IMR-90 (cell line): Measurements from ENCODE around the gene ACP1. TPM values are rescaled to one million over a fixed set of nuclear protein-coding genes. Genes with fewer than 3 reads are reported as not detected.

ENCODE experiments used
- ATAC-seq: fragments of 200-7000 bp; cut with Tn5 transposase; 2 replicates; pipeline ENCODE4 v1.9.1; 2020; ENCODE audit warnings: low read depth, mild to moderate bottlenecking, moderate library complexity
- BruUV-seq: library from RNA; stranded (reverse); fragments of 400-500 nt; replicated peaks from 2 replicates; lab custom pipeline; 2021; lab: Mats Ljungman, UMichigan
- CTCF ChIA-PET: fragments of 300-600 bp; formaldehyde crosslinking; extraction: SDS; loops from one replicate; lab custom pipeline; 2021; ENCODE audit warnings: antibody characterized with exemption; lab: Yijun Ruan, JAX
- POLR2A ChIA-PET: fragments of 300-600 bp; sonication (Branson Sonifier 250); formaldehyde crosslinking; loops from one replicate; lab custom pipeline; 2022; ENCODE audit warnings: antibody characterized with exemption; ENCODE audit not compliant: unreplicated experiment; lab: Charles Lee
- DNase-seq: peaks from one replicate; pipeline ENCODE4 v3.0.0; 2013
- H2AFZ ChIP-seq: replicated peaks from 2 replicates; pipeline ENCODE3; 2013; ENCODE audit warnings: low read length, mild to moderate bottlenecking; ENCODE audit not compliant: poor library complexity
- H2AK5ac ChIP-seq: 2 replicates; pipeline ENCODE4 v1.6.1; 2013; ENCODE audit warnings: low read depth, low read length, inconsistent platforms
- H2AK9ac ChIP-seq: replicated peaks from 2 replicates; pipeline ENCODE3; 2013; ENCODE audit warnings: mild to moderate bottlenecking, low read depth, low read length, moderate library complexity; ENCODE audit not compliant: poor library complexity
- H2BK120ac ChIP-seq: 2 replicates; pipeline ENCODE4 v1.6.1; 2013; ENCODE audit warnings: low read depth, low read length, inconsistent platforms
- H2BK15ac ChIP-seq: 3 replicates; pipeline ENCODE4 v1.6.1; 2013; ENCODE audit warnings: low read depth, low read length, inconsistent platforms
- H2BK20ac ChIP-seq: 2 replicates; pipeline ENCODE4 v1.6.1; 2013; ENCODE audit warnings: low read depth, mild to moderate bottlenecking, inconsistent platforms, low read length, moderate library complexity
- H2BK5ac ChIP-seq: 2 replicates; pipeline ENCODE4 v1.6.1; 2013; ENCODE audit warnings: mild to moderate bottlenecking, low read depth, low read length, inconsistent platforms; ENCODE audit not compliant: poor library complexity, severe bottlenecking
- H3K14ac ChIP-seq: replicated peaks from 2 replicates; pipeline ENCODE4 v1.6.1; 2013; ENCODE audit warnings: low read depth, low read length, inconsistent platforms
- H3K18ac ChIP-seq: 2 replicates; pipeline ENCODE4 v1.6.1; 2013; ENCODE audit warnings: low read depth, low read length, control low read depth
- H3K23ac ChIP-seq: 2 replicates; pipeline ENCODE4 v1.6.1; 2013; ENCODE audit warnings: low read depth, low read length, inconsistent platforms
- H3K27ac ChIP-seq: 2 replicates; pipeline ENCODE4 v1.5.1; 2013; ENCODE audit warnings: mild to moderate bottlenecking, control low read depth, low read length; ENCODE audit not compliant: insufficient read depth
- H3K27me3 ChIP-seq: 2 replicates; pipeline ENCODE4 v1.6.1; 2013; ENCODE audit warnings: low read length; ENCODE audit not compliant: control insufficient read depth, insufficient read depth
- H3K36me3 ChIP-seq: 2 replicates; pipeline ENCODE4 v1.6.1; 2013; ENCODE audit warnings: low read length, mixed read lengths; ENCODE audit not compliant: control insufficient read depth, insufficient read depth
- H3K4ac ChIP-seq: 2 replicates; pipeline ENCODE4 v1.6.1; 2013; ENCODE audit warnings: low read depth, low read length, inconsistent platforms
- H3K4me1 ChIP-seq: 2 replicates; pipeline ENCODE4 v1.6.1; 2013; ENCODE audit warnings: low read length, mixed read lengths; ENCODE audit not compliant: control insufficient read depth, insufficient read depth
- H3K4me2 ChIP-seq: 2 replicates; pipeline ENCODE4 v1.6.1; 2013; ENCODE audit warnings: low read depth, mild to moderate bottlenecking, control low read depth, low read length, moderate library complexity
- H3K4me3 ChIP-seq: 2 replicates; pipeline ENCODE4 v1.5.1; 2013; ENCODE audit warnings: low read depth, mild to moderate bottlenecking, control low read depth, low read length, moderate library complexity; ENCODE audit not compliant: insufficient read depth
- H3K56ac ChIP-seq: 2 replicates; pipeline ENCODE4 v1.6.1; 2013; ENCODE audit warnings: low read length, inconsistent platforms; ENCODE audit not compliant: insufficient read depth; ENCODE audit errors: extremely low read depth
- H3K79me1 ChIP-seq, 2 experiments: 2 replicates each; pipeline ENCODE4 v1.6.1; 2013; ENCODE audit warnings: low read length in 2 of 2, inconsistent platforms in 1 of 2, low read depth in 1 of 2
- H3K9ac ChIP-seq: 2 replicates; pipeline ENCODE4 v1.6.1; 2013; ENCODE audit warnings: low read depth, low read length, control low read depth
- H3K9me1 ChIP-seq: 2 replicates; pipeline ENCODE4 v1.6.1; 2013; ENCODE audit warnings: low read length, inconsistent platforms; ENCODE audit not compliant: insufficient read depth
- H3K9me3 ChIP-seq: 2 replicates; pipeline ENCODE4 v1.6.1; 2013; ENCODE audit warnings: low read length; ENCODE audit not compliant: control insufficient read depth, insufficient read depth
- H4K20me1 ChIP-seq: 2 replicates; pipeline ENCODE4 v1.6.1; 2013; ENCODE audit warnings: low read length, inconsistent platforms; ENCODE audit not compliant: insufficient read depth
- H4K5ac ChIP-seq: 2 replicates; pipeline ENCODE4 v1.6.1; 2013; ENCODE audit warnings: mild to moderate bottlenecking, low read depth, low read length, control low read depth
- H4K8ac ChIP-seq, 2 experiments: 2 replicates each; pipeline ENCODE4 v1.6.1; 2013; ENCODE audit warnings: low read depth in 2 of 2, low read length in 2 of 2, control low read depth in 1 of 2, inconsistent platforms in 1 of 2
- H4K91ac ChIP-seq: 2 replicates; pipeline ENCODE4 v1.6.1; 2013; ENCODE audit warnings: low read depth, low read length, inconsistent platforms; ENCODE audit not compliant: insufficient read depth
- BHLHE40 ChIP-seq: fragments of 150-350 bp; IDR thresholded peaks from 2 replicates; pipeline ENCODE4 v1.6.1; 2016; ENCODE audit warnings: mild to moderate bottlenecking, low read depth, low read length
- CEBPB ChIP-seq: IDR thresholded peaks from 2 replicates; pipeline ENCODE4 v1.6.1; 2012; ENCODE audit warnings: low read depth, low read length, improper control_type of control experiment
- CHD1 ChIP-seq: IDR thresholded peaks from 2 replicates; pipeline ENCODE4 v1.6.1; 2012; ENCODE audit warnings: low read depth, low read length, improper control_type of control experiment
- ELK1 ChIP-seq: fragments of 150-350 bp; IDR thresholded peaks from 2 replicates; pipeline ENCODE4 v1.6.1; 2016; ENCODE audit warnings: low read depth, mild to moderate bottlenecking, low read length, moderate library complexity, borderline replicate concordance
- FOS ChIP-seq: fragments of 150-350 bp; IDR thresholded peaks from 2 replicates; pipeline ENCODE4 v1.6.1; 2016; ENCODE audit warnings: low read depth, low read length
- MAFK ChIP-seq: IDR thresholded peaks from 2 replicates; pipeline ENCODE4 v1.6.1; 2012; ENCODE audit warnings: low read depth, low read length, improper control_type of control experiment
- MAZ ChIP-seq: IDR thresholded peaks from 2 replicates; pipeline ENCODE4 v1.6.1; 2012; ENCODE audit warnings: low read depth, mild to moderate bottlenecking, low read length, improper control_type of control experiment, moderate library complexity, borderline replicate concordance
- MXI1 ChIP-seq: IDR thresholded peaks from 2 replicates; pipeline ENCODE4 v1.6.1; 2012; ENCODE audit warnings: low read depth, mild to moderate bottlenecking, low read length, moderate library complexity, borderline replicate concordance
- NFE2L2 ChIP-seq: fragments of 150-350 bp; IDR thresholded peaks from 2 replicates; pipeline ENCODE4 v1.6.1; 2016; ENCODE audit warnings: low read depth, mild to moderate bottlenecking, low read length
- POLR2A ChIP-seq: IDR thresholded peaks from 2 replicates; pipeline ENCODE4 v1.6.1; 2012; ENCODE audit warnings: mild to moderate bottlenecking, low read depth, low read length
- RAD21 ChIP-seq: IDR thresholded peaks from 2 replicates; pipeline ENCODE4 v1.6.1; 2012; ENCODE audit warnings: low read length, improper control_type of control experiment
- RCOR1 ChIP-seq: IDR thresholded peaks from 2 replicates; pipeline ENCODE4 v1.6.1; 2012; ENCODE audit warnings: mild to moderate bottlenecking, low read length, improper control_type of control experiment; ENCODE audit not compliant: insufficient replicate concordance
- RFX5 ChIP-seq: IDR thresholded peaks from 2 replicates; pipeline ENCODE4 v1.8.0; 2012; ENCODE audit warnings: low read depth, mild to moderate bottlenecking, low read length, moderate library complexity
- SMC3 ChIP-seq: fragments of 150-350 bp; IDR thresholded peaks from 2 replicates; pipeline ENCODE4 v1.6.1; 2016; ENCODE audit warnings: low read depth, mild to moderate bottlenecking, antibody characterized with exemption, low read length, moderate library complexity
- USF2 ChIP-seq: fragments of 150-350 bp; IDR thresholded peaks from 2 replicates; pipeline ENCODE4 v1.6.1; 2017; ENCODE audit warnings: mild to moderate bottlenecking, antibody characterized with exemption, low read length, low read depth
- WGBS, 2 experiments: methylation state at CpG; one replicate each; pipeline versions ENCODE4 v1.1.5 to v1.1.7; 2013; ENCODE audit warnings: missing lambda C conversion rate in 2 of 2; ENCODE audit not compliant: insufficient read length in 1 of 2; ENCODE audit errors: extremely low coverage in 2 of 2; 5-methylcytosine and 5-hydroxymethylcytosine counted together
- dilution Hi-C: fragments of 300-500 bp; cut with HindIII; formaldehyde crosslinking; loops from one replicate; pipeline ENCODE4 v1.14.3; 2018; ENCODE audit warnings: low sequenced_read_pairs; ENCODE audit not compliant: unreplicated experiment
- in situ Hi-C: fragments of 300-500 bp; cut with MboI; formaldehyde crosslinking; loops from 3 replicates; pipeline ENCODE4 v1.14.3; 2019; ENCODE audit warnings: low sequenced_read_pairs, inconsistent platforms, mixed read lengths
- intact Hi-C: fragments of 100-400 bp; cut with micrococcal nuclease; formaldehyde crosslinking; loops from 2 replicates; pipeline ENCODE4 v1.10.0; 2022
- polyA plus RNA-seq, 3 experiments: library from polyadenylated mRNA; depleted of rRNA; stranded (reverse); fragments of >200 nt; gene quantifications; 2 replicates each; pipeline ENCODE4 v1.2.3, GENCODE V29; 2012; ENCODE audit warnings: low replicate concordance in 1 of 3
- total RNA-seq: library from RNA; depleted of rRNA; stranded (reverse); fragments of >200 nt; gene quantifications from 2 replicates; pipeline ENCODE4 v1.2.3, GENCODE V29; 2012
- TF ChIP-seq, protein P1 (sequence below): conservative IDR thresholded peaks from 2 replicates; pipeline ENCODE4 v1.5.1; 2012; ENCODE audit warnings: mild to moderate bottlenecking, low read depth, low read length, improper control_type of control experiment

ACP1 gene
- total and polyA plus RNA-seq, 2 of the 4 experiments (the other 2 are of a cell fraction): 85.7 to 104 TPM

GRCh38 chr2:223451-223850 lies 41.3 kb upstream of the ACP1 start:
- DNase-seq: no peak
- H2BK15ac ChIP-seq: no peak overlapping the region
- 100% methylated on average over 2 of the region's 4 CpGs; no CpG with 5 or more reads in 1 of the 2 experiments for WGBS, 2 experiments
- no peak overlapping the region for H2BK120ac ChIP-seq
- H2BK20ac ChIP-seq: no peak overlapping the region
- ChIA-PET POLR2A (no interaction called here), CTCF (interaction anchor here (1.4 kb wide), 1 partner anchor 23 kb away, joined by 6 read pairs; no protein-coding TSS in a partner anchor)
- H3K56ac ChIP-seq: no peak overlapping the region
- H3K23ac ChIP-seq: no peak overlapping the region
- no peaks in the 10 kb centered on the region for H3K27me3 ChIP-seq
- no peak for ATAC-seq
- no peak overlapping the region for H2AK9ac ChIP-seq
- no peaks in the 10 kb centered on the region for H3K9me1 ChIP-seq
- intact Hi-C loops (no loop called here), dilution Hi-C loops (no loop called here), in situ Hi-C loops (no loop called here)
- no peak overlapping the region for H2BK5ac ChIP-seq
- no peak overlapping the region for H4K8ac ChIP-seq
- H3K4me2 ChIP-seq: no peak overlapping the region
- TF ChIP-seq BHLHE40 (no peak), MXI1 (no peak), RFX5 (no peak), CHD1 (no peak), NFE2L2 (no peak), FOS (no peak), CEBPB (no peak), SMC3 (no peak), RAD21 (no peak), USF2 (no peak), RCOR1 (no peak), MAZ (no peak), ELK1 (no peak), MAFK (no peak), POLR2A (no peak)
- TF ChIP-seq, protein P1, sequence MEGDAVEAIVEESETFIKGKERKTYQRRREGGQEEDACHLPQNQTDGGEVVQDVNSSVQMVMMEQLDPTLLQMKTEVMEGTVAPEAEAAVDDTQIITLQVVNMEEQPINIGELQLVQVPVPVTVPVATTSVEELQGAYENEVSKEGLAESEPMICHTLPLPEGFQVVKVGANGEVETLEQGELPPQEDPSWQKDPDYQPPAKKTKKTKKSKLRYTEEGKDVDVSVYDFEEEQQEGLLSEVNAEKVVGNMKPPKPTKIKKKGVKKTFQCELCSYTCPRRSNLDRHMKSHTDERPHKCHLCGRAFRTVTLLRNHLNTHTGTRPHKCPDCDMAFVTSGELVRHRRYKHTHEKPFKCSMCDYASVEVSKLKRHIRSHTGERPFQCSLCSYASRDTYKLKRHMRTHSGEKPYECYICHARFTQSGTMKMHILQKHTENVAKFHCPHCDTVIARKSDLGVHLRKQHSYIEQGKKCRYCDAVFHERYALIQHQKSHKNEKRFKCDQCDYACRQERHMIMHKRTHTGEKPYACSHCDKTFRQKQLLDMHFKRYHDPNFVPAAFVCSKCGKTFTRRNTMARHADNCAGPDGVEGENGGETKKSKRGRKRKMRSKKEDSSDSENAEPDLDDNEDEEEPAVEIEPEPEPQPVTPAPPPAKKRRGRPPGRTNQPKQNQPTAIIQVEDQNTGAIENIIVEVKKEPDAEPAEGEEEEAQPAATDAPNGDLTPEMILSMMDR: no peak
- peaks cover 18% of the 10 kb centered on the region for H3K36me3 ChIP-seq
- H3K27ac ChIP-seq: no peak overlapping the region
- no peak overlapping the region for H4K91ac ChIP-seq
- H3K9ac ChIP-seq: no peak overlapping the region
- no peaks in the 10 kb centered on the region for H3K9me3 ChIP-seq
- no peak overlapping the region for H3K4ac ChIP-seq
- H3K4me1 ChIP-seq: no peaks in the 10 kb centered on the region
- H3K4me3 ChIP-seq: no peak overlapping the region
- no TSS peak for BruUV-seq
- H2AK5ac ChIP-seq: no peak overlapping the region
- no peak overlapping the region for H3K14ac ChIP-seq
- H4K20me1 ChIP-seq: no peaks in the 10 kb centered on the region
- H2AFZ ChIP-seq: no peak overlapping the region
- H3K18ac ChIP-seq: no peak overlapping the region
- no peaks in the 10 kb centered on the region for H3K79me1 ChIP-seq
- no peak overlapping the region for H4K5ac ChIP-seq
